IMR-90 (cell line): Measurements from ENCODE around the gene SHISA3. TPM values are rescaled to one million over a fixed set of nuclear protein-coding genes. Genes with fewer than 3 reads are reported as not detected.

Experiments
- ATAC-seq: fragments of 200-7000 bp; cut with Tn5 transposase; 2 replicates; pipeline ENCODE4 v1.9.1; 2020; ENCODE audit warnings: low read depth, mild to moderate bottlenecking, moderate library complexity
- BruUV-seq: library from RNA; stranded (reverse); fragments of 400-500 nt; replicated peaks from 2 replicates; lab custom pipeline; 2021; lab: Mats Ljungman, UMichigan
- CTCF ChIA-PET: fragments of 300-600 bp; formaldehyde crosslinking; extraction: SDS; loops from one replicate; lab custom pipeline; 2021; ENCODE audit warnings: antibody characterized with exemption; lab: Yijun Ruan, JAX
- POLR2A ChIA-PET: fragments of 300-600 bp; sonication (Branson Sonifier 250); formaldehyde crosslinking; loops from one replicate; lab custom pipeline; 2022; ENCODE audit warnings: antibody characterized with exemption; ENCODE audit not compliant: unreplicated experiment; lab: Charles Lee
- DNase-seq: peaks from one replicate; pipeline ENCODE4 v3.0.0; 2013
- H2AFZ ChIP-seq: replicated peaks from 2 replicates; pipeline ENCODE3; 2013; ENCODE audit warnings: low read length, mild to moderate bottlenecking; ENCODE audit not compliant: poor library complexity
- H2AK5ac ChIP-seq: 2 replicates; pipeline ENCODE4 v1.6.1; 2013; ENCODE audit warnings: low read depth, low read length, inconsistent platforms
- H2AK9ac ChIP-seq: replicated peaks from 2 replicates; pipeline ENCODE3; 2013; ENCODE audit warnings: mild to moderate bottlenecking, low read depth, low read length, moderate library complexity; ENCODE audit not compliant: poor library complexity
- H2BK120ac ChIP-seq: 2 replicates; pipeline ENCODE4 v1.6.1; 2013; ENCODE audit warnings: low read depth, low read length, inconsistent platforms
- H2BK15ac ChIP-seq: 3 replicates; pipeline ENCODE4 v1.6.1; 2013; ENCODE audit warnings: low read depth, low read length, inconsistent platforms
- H2BK20ac ChIP-seq: 2 replicates; pipeline ENCODE4 v1.6.1; 2013; ENCODE audit warnings: low read depth, mild to moderate bottlenecking, inconsistent platforms, low read length, moderate library complexity
- H2BK5ac ChIP-seq: 2 replicates; pipeline ENCODE4 v1.6.1; 2013; ENCODE audit warnings: mild to moderate bottlenecking, low read depth, low read length, inconsistent platforms; ENCODE audit not compliant: poor library complexity, severe bottlenecking
- H3K14ac ChIP-seq: replicated peaks from 2 replicates; pipeline ENCODE4 v1.6.1; 2013; ENCODE audit warnings: low read depth, low read length, inconsistent platforms
- H3K18ac ChIP-seq: 2 replicates; pipeline ENCODE4 v1.6.1; 2013; ENCODE audit warnings: low read depth, low read length, control low read depth
- H3K23ac ChIP-seq: 2 replicates; pipeline ENCODE4 v1.6.1; 2013; ENCODE audit warnings: low read depth, low read length, inconsistent platforms
- H3K27ac ChIP-seq: 2 replicates; pipeline ENCODE4 v1.5.1; 2013; ENCODE audit warnings: mild to moderate bottlenecking, control low read depth, low read length; ENCODE audit not compliant: insufficient read depth
- H3K27me3 ChIP-seq: 2 replicates; pipeline ENCODE4 v1.6.1; 2013; ENCODE audit warnings: low read length; ENCODE audit not compliant: control insufficient read depth, insufficient read depth
- H3K36me3 ChIP-seq: 2 replicates; pipeline ENCODE4 v1.6.1; 2013; ENCODE audit warnings: low read length, mixed read lengths; ENCODE audit not compliant: control insufficient read depth, insufficient read depth
- H3K4ac ChIP-seq: 2 replicates; pipeline ENCODE4 v1.6.1; 2013; ENCODE audit warnings: low read depth, low read length, inconsistent platforms
- H3K4me1 ChIP-seq: 2 replicates; pipeline ENCODE4 v1.6.1; 2013; ENCODE audit warnings: low read length, mixed read lengths; ENCODE audit not compliant: control insufficient read depth, insufficient read depth
- H3K4me2 ChIP-seq: 2 replicates; pipeline ENCODE4 v1.6.1; 2013; ENCODE audit warnings: low read depth, mild to moderate bottlenecking, control low read depth, low read length, moderate library complexity
- H3K4me3 ChIP-seq: 2 replicates; pipeline ENCODE4 v1.5.1; 2013; ENCODE audit warnings: low read depth, mild to moderate bottlenecking, control low read depth, low read length, moderate library complexity; ENCODE audit not compliant: insufficient read depth
- H3K56ac ChIP-seq: 2 replicates; pipeline ENCODE4 v1.6.1; 2013; ENCODE audit warnings: low read length, inconsistent platforms; ENCODE audit not compliant: insufficient read depth; ENCODE audit errors: extremely low read depth
- H3K79me1 ChIP-seq, 2 experiments: 2 replicates each; pipeline ENCODE4 v1.6.1; 2013; ENCODE audit warnings: low read length in 2 of 2, inconsistent platforms in 1 of 2, low read depth in 1 of 2
- H3K9ac ChIP-seq: 2 replicates; pipeline ENCODE4 v1.6.1; 2013; ENCODE audit warnings: low read depth, low read length, control low read depth
- H3K9me1 ChIP-seq: 2 replicates; pipeline ENCODE4 v1.6.1; 2013; ENCODE audit warnings: low read length, inconsistent platforms; ENCODE audit not compliant: insufficient read depth
- H3K9me3 ChIP-seq: 2 replicates; pipeline ENCODE4 v1.6.1; 2013; ENCODE audit warnings: low read length; ENCODE audit not compliant: control insufficient read depth, insufficient read depth
- H4K20me1 ChIP-seq: 2 replicates; pipeline ENCODE4 v1.6.1; 2013; ENCODE audit warnings: low read length, inconsistent platforms; ENCODE audit not compliant: insufficient read depth
- H4K5ac ChIP-seq: 2 replicates; pipeline ENCODE4 v1.6.1; 2013; ENCODE audit warnings: mild to moderate bottlenecking, low read depth, low read length, control low read depth
- H4K8ac ChIP-seq, 2 experiments: 2 replicates each; pipeline ENCODE4 v1.6.1; 2013; ENCODE audit warnings: low read depth in 2 of 2, low read length in 2 of 2, control low read depth in 1 of 2, inconsistent platforms in 1 of 2
- H4K91ac ChIP-seq: 2 replicates; pipeline ENCODE4 v1.6.1; 2013; ENCODE audit warnings: low read depth, low read length, inconsistent platforms; ENCODE audit not compliant: insufficient read depth
- BHLHE40 ChIP-seq: fragments of 150-350 bp; IDR thresholded peaks from 2 replicates; pipeline ENCODE4 v1.6.1; 2016; ENCODE audit warnings: mild to moderate bottlenecking, low read depth, low read length
- CEBPB ChIP-seq: IDR thresholded peaks from 2 replicates; pipeline ENCODE4 v1.6.1; 2012; ENCODE audit warnings: low read depth, low read length, improper control_type of control experiment
- CHD1 ChIP-seq: IDR thresholded peaks from 2 replicates; pipeline ENCODE4 v1.6.1; 2012; ENCODE audit warnings: low read depth, low read length, improper control_type of control experiment
- CTCF ChIP-seq: conservative IDR thresholded peaks from 2 replicates; pipeline ENCODE4 v1.5.1; 2012; ENCODE audit warnings: mild to moderate bottlenecking, low read depth, low read length, improper control_type of control experiment
- ELK1 ChIP-seq: fragments of 150-350 bp; IDR thresholded peaks from 2 replicates; pipeline ENCODE4 v1.6.1; 2016; ENCODE audit warnings: low read depth, mild to moderate bottlenecking, low read length, moderate library complexity, borderline replicate concordance
- FOS ChIP-seq: fragments of 150-350 bp; IDR thresholded peaks from 2 replicates; pipeline ENCODE4 v1.6.1; 2016; ENCODE audit warnings: low read depth, low read length
- MAFK ChIP-seq: IDR thresholded peaks from 2 replicates; pipeline ENCODE4 v1.6.1; 2012; ENCODE audit warnings: low read depth, low read length, improper control_type of control experiment
- MAZ ChIP-seq: IDR thresholded peaks from 2 replicates; pipeline ENCODE4 v1.6.1; 2012; ENCODE audit warnings: low read depth, mild to moderate bottlenecking, low read length, improper control_type of control experiment, moderate library complexity, borderline replicate concordance
- MXI1 ChIP-seq: IDR thresholded peaks from 2 replicates; pipeline ENCODE4 v1.6.1; 2012; ENCODE audit warnings: low read depth, mild to moderate bottlenecking, low read length, moderate library complexity, borderline replicate concordance
- NFE2L2 ChIP-seq: fragments of 150-350 bp; IDR thresholded peaks from 2 replicates; pipeline ENCODE4 v1.6.1; 2016; ENCODE audit warnings: low read depth, mild to moderate bottlenecking, low read length
- RAD21 ChIP-seq: IDR thresholded peaks from 2 replicates; pipeline ENCODE4 v1.6.1; 2012; ENCODE audit warnings: low read length, improper control_type of control experiment
- RCOR1 ChIP-seq: IDR thresholded peaks from 2 replicates; pipeline ENCODE4 v1.6.1; 2012; ENCODE audit warnings: mild to moderate bottlenecking, low read length, improper control_type of control experiment; ENCODE audit not compliant: insufficient replicate concordance
- RFX5 ChIP-seq: IDR thresholded peaks from 2 replicates; pipeline ENCODE4 v1.8.0; 2012; ENCODE audit warnings: low read depth, mild to moderate bottlenecking, low read length, moderate library complexity
- USF2 ChIP-seq: fragments of 150-350 bp; IDR thresholded peaks from 2 replicates; pipeline ENCODE4 v1.6.1; 2017; ENCODE audit warnings: mild to moderate bottlenecking, antibody characterized with exemption, low read length, low read depth
- WGBS, 2 experiments: methylation state at CpG; one replicate each; pipeline versions ENCODE4 v1.1.5 to v1.1.7; 2013; ENCODE audit warnings: missing lambda C conversion rate in 2 of 2; ENCODE audit not compliant: insufficient read length in 1 of 2; ENCODE audit errors: extremely low coverage in 2 of 2; 5-methylcytosine and 5-hydroxymethylcytosine counted together
- dilution Hi-C: fragments of 300-500 bp; cut with HindIII; formaldehyde crosslinking; loops from one replicate; pipeline ENCODE4 v1.14.3; 2018; ENCODE audit warnings: low sequenced_read_pairs; ENCODE audit not compliant: unreplicated experiment
- in situ Hi-C: fragments of 300-500 bp; cut with MboI; formaldehyde crosslinking; loops from 3 replicates; pipeline ENCODE4 v1.14.3; 2019; ENCODE audit warnings: low sequenced_read_pairs, inconsistent platforms, mixed read lengths
- intact Hi-C: fragments of 100-400 bp; cut with micrococcal nuclease; formaldehyde crosslinking; loops from 2 replicates; pipeline ENCODE4 v1.10.0; 2022
- polyA plus RNA-seq, 3 experiments: library from polyadenylated mRNA; depleted of rRNA; stranded (reverse); fragments of >200 nt; gene quantifications; 2 replicates each; pipeline ENCODE4 v1.2.3, GENCODE V29; 2012; ENCODE audit warnings: low replicate concordance in 1 of 3
- total RNA-seq: library from RNA; depleted of rRNA; stranded (reverse); fragments of >200 nt; gene quantifications from 2 replicates; pipeline ENCODE4 v1.2.3, GENCODE V29; 2012

SHISA3 gene
- total and polyA plus RNA-seq, 2 of the 4 experiments (the other 2 are of a cell fraction), result 0.18 to 0.77 TPM

- 93% methylated on average over 9 of the region's 19 CpGs; no CpG with 5 or more reads in 1 of the 2 experiments for WGBS, 2 experiments
- POLR2A ChIA-PET, result no interaction called here
- BruUV-seq, result no TSS peak
- TF ChIP-seq CHD1 (no peak), FOS (no peak), CEBPB (no peak), BHLHE40 (no peak), ELK1 (no peak), MAFK (no peak), RAD21 (no peak), RFX5 (no peak), CTCF (no peak), MAZ (no peak), USF2 (no peak), MXI1 (no peak), RCOR1 (no peak), NFE2L2 (no peak)
Measured at GRCh38 chr4:42425146-42426065, 28.1 kb downstream of the SHISA3 start.

More at GRCh38 chr4:42425146-42426065, 28.1 kb downstream of the SHISA3 start:
- no peak overlapping the region for H3K27ac ChIP-seq
- in situ Hi-C loops (no loop called here), dilution Hi-C loops (no loop called here), intact Hi-C loops (no loop called here)
- DNase-seq, result no peak
- no peak overlapping the region for H3K4me2 ChIP-seq
- H3K27me3 ChIP-seq, result no peaks in the 10 kb centered on the region
- no peaks in the 10 kb centered on the region for H3K79me1 ChIP-seq
- H4K20me1 ChIP-seq, result no peaks in the 10 kb centered on the region
- no peak overlapping the region for H2BK120ac ChIP-seq
- no peak overlapping the region for H3K56ac ChIP-seq
- no peaks in the 10 kb centered on the region for H3K9me3 ChIP-seq
- H3K18ac ChIP-seq, result no peak overlapping the region
- H3K9ac ChIP-seq, result no peak overlapping the region
- H4K5ac ChIP-seq, result no peak overlapping the region
- H3K4me1 ChIP-seq, result no peaks in the 10 kb centered on the region
- no peak overlapping the region for H2AFZ ChIP-seq
- no peak overlapping the region for H3K4me3 ChIP-seq
- H3K9me1 ChIP-seq, result no peaks in the 10 kb centered on the region
- no peak overlapping the region for H3K4ac ChIP-seq
- no peak overlapping the region for H3K23ac ChIP-seq
- H3K14ac ChIP-seq, result no peak overlapping the region
- CTCF ChIA-PET, result interaction anchor here (0.7 kb wide), 1 partner anchor 13 kb away, joined by 3 read pairs; no protein-coding TSS in a partner anchor
- no peak overlapping the region for H4K8ac ChIP-seq
- no peak for ATAC-seq
- H2BK5ac ChIP-seq, result no peak overlapping the region
- H2AK9ac ChIP-seq, result no peak overlapping the region
- no peak overlapping the region for H2AK5ac ChIP-seq
- H4K91ac ChIP-seq, result no peak overlapping the region
- H2BK15ac ChIP-seq, result no peak overlapping the region
- no peaks in the 10 kb centered on the region for H3K36me3 ChIP-seq
- no peak overlapping the region for H2BK20ac ChIP-seq
